ENCODE results near the gene LRP8. TPM values are rescaled to one million over a fixed set of nuclear protein-coding genes. Genes with fewer than 3 reads are reported as not detected.

LRP8 gene
- total RNA-seq, 1 experiment from 2014 or later = 56.3 TPM

GRCh38 chr1:53254011-53254640, 73.7 kb downstream of the LRP8 start:
- no peak overlapping the region for H3K9ac ChIP-seq (ENCODE audit: low read length)
- ChIA-PET RAD21 (ENCODE audit: low non-redundant PET in 1 of 2, low total read pairs in 2 of 2, uncharacterized antibody in 2 of 2, unreplicated experiment in 2 of 2) (no interaction called here), POLR2A (no interaction called here), CTCF (no interaction called here)
- H3K4me2 ChIP-seq (ENCODE audit: low read length) = no peak overlapping the region
- no peaks in the 10 kb centered on the region for H3K4me1 ChIP-seq (ENCODE audit: control insufficient read depth in 1 of 2, insufficient read depth in 2 of 2, low read length in 2 of 2)
- TF ChIP-seq YY1 (IDR thresholded peaks at IDR 0.05; ENCODE audit: extremely low read depth, insufficient replicate concordance, low read depth, low read length) (no peak), ELF1 (IDR thresholded peaks at IDR 0.05; ENCODE audit: borderline replicate concordance, low read depth) (no peak), SRF (IDR thresholded peaks at IDR 0.05; ENCODE audit: low read depth) (no peak), EZH2 (IDR thresholded peaks at IDR 0.05) (no peak), CEBPB (IDR thresholded peaks at IDR 0.05; ENCODE audit: low read depth) (no peak), JUND (IDR thresholded peaks at IDR 0.05) (no peak)
- peaks cover 41 to 63% of the 10 kb centered on the region in 2 experiments for H3K36me3 ChIP-seq (ENCODE audit: control insufficient read depth in 1 of 2, insufficient read depth in 2 of 2, low read length in 2 of 2)
- no peak for ATAC-seq
- H3K9me3 ChIP-seq (ENCODE audit: control insufficient read depth in 1 of 2, insufficient read depth in 1 of 2, low read depth in 1 of 2, low read length in 2 of 2) = no peaks in the 10 kb centered on the region
- no peak overlapping the region for H3K27ac ChIP-seq (ENCODE audit: low read depth, low read length)
- no TSS peak for BruUV-seq (replicated peaks)
- DNase-seq (ENCODE audit: low read depth, low spot score) = no peak
- H3K9me2 ChIP-seq (ENCODE audit: insufficient read depth) = no peaks in the 10 kb centered on the region
- no peak overlapping the region for H3K4me3 ChIP-seq (replicated peaks in 1 of 2; ENCODE audit: low read depth in 1 of 2, low read length in 2 of 2)
- intact Hi-C loops (cut with micrococcal nuclease) = no loop called here
- H2AFZ ChIP-seq (ENCODE audit: low read depth, low read length, poor library complexity, severe bottlenecking) = no peak overlapping the region
- no peaks in the 10 kb centered on the region for H4K20me1 ChIP-seq (ENCODE audit: insufficient read depth)
- H3K79me2 ChIP-seq (ENCODE audit: insufficient read depth, low read length) = no peaks in the 10 kb centered on the region
- no peaks in the 10 kb centered on the region for H3K27me3 ChIP-seq (ENCODE audit: insufficient read depth, low read length)

- H3K9ac ChIP-seq (ENCODE audit: low read length) = no peak overlapping the region
- no peaks in the 10 kb centered on the region for H3K4me1 ChIP-seq (ENCODE audit: control insufficient read depth in 1 of 2, insufficient read depth in 2 of 2, low read length in 2 of 2)
- H4K20me1 ChIP-seq (ENCODE audit: insufficient read depth) = no peaks in the 10 kb centered on the region
- intact Hi-C loops (cut with micrococcal nuclease) = no loop called here
- no peaks in the 10 kb centered on the region for H3K9me2 ChIP-seq (ENCODE audit: insufficient read depth)
- DNase-seq (ENCODE audit: low read depth, low spot score) = no peak
- peaks cover 29 to 47% of the 10 kb centered on the region in 2 experiments for H3K36me3 ChIP-seq (ENCODE audit: control insufficient read depth in 1 of 2, insufficient read depth in 2 of 2, low read length in 2 of 2)
- no peak overlapping the region for H2AFZ ChIP-seq (ENCODE audit: low read depth, low read length, poor library complexity, severe bottlenecking)
- no peak overlapping the region for H3K4me3 ChIP-seq (replicated peaks in 1 of 2; ENCODE audit: low read depth in 1 of 2, low read length in 2 of 2)
- no peak for ATAC-seq
- H3K4me2 ChIP-seq (ENCODE audit: low read length) = no peak overlapping the region
- no peak overlapping the region for H3K27ac ChIP-seq (ENCODE audit: low read depth, low read length)
- ChIA-PET POLR2A (no interaction called here), CTCF (no interaction called here), RAD21 (ENCODE audit: low non-redundant PET in 1 of 2, low total read pairs in 2 of 2, uncharacterized antibody in 2 of 2, unreplicated experiment in 2 of 2) (no interaction called here)
- no TSS peak for BruUV-seq (replicated peaks)
- no peaks in the 10 kb centered on the region for H3K9me3 ChIP-seq (ENCODE audit: control insufficient read depth in 1 of 2, insufficient read depth in 1 of 2, low read depth in 1 of 2, low read length in 2 of 2)
- no peaks in the 10 kb centered on the region for H3K27me3 ChIP-seq (ENCODE audit: insufficient read depth, low read length)
- TF ChIP-seq SP1 (IDR thresholded peaks at IDR 0.05; ENCODE audit: low read depth) (no peak), ZBTB33 (IDR thresholded peaks at IDR 0.05; ENCODE audit: extremely low read depth, insufficient replicate concordance, low read length) (no peak), RAD21 (IDR thresholded peaks at IDR 0.05; ENCODE audit: low read depth) (no peak), MAX (IDR thresholded peaks at IDR 0.05) (no peak), CEBPB (IDR thresholded peaks at IDR 0.05; ENCODE audit: low read depth) (no peak), ELF1 (IDR thresholded peaks at IDR 0.05; ENCODE audit: borderline replicate concordance, low read depth) (no peak), JUND (IDR thresholded peaks at IDR 0.05) (no peak), FOSL1 (IDR thresholded peaks at IDR 0.05; ENCODE audit: low read depth) (no peak), CTCF (IDR thresholded peaks at IDR 0.05 in 2 of 3, conservative IDR thresholded peaks at IDR 0.05 in 1 of 3; ENCODE audit: borderline replicate concordance in 1 of 3, insufficient read depth in 1 of 3, low read depth in 2 of 3, low read length in 2 of 3) (no peak), POLR2AphosphoS5 (IDR thresholded peaks at IDR 0.05; ENCODE audit: low read depth, low read length) (no peak), ATF3 (IDR thresholded peaks at IDR 0.05) (no peak), EZH2phosphoT487 (IDR thresholded peaks at IDR 0.05; ENCODE audit: borderline replicate concordance) (no peak), EZH2 (IDR thresholded peaks at IDR 0.05) (no peak)
- H3K79me2 ChIP-seq (ENCODE audit: insufficient read depth, low read length) = no peaks in the 10 kb centered on the region
Measured at GRCh38 chr1:53250325-53250724, 77.5 kb downstream of the LRP8 start.
